COLO829 (cell line): Measurements from ENCODE around the gene ARFIP1.
"Not testable (repeated sequence)": the region's sequence is repeated elsewhere in the genome, so short reads cannot be mapped to it uniquely, and the experiment has no call there.

ENCODE experiments used
- DNase-seq: peaks from one replicate; pipeline ENCODE4 v3.0.0; 2012; ENCODE audit warnings: low spot score

Gene ARFIP1

GRCh38 chr4:152843481-152844090 lies 63.8 kb downstream of the ARFIP1 start:
- no peak for DNase-seq

DNA sequence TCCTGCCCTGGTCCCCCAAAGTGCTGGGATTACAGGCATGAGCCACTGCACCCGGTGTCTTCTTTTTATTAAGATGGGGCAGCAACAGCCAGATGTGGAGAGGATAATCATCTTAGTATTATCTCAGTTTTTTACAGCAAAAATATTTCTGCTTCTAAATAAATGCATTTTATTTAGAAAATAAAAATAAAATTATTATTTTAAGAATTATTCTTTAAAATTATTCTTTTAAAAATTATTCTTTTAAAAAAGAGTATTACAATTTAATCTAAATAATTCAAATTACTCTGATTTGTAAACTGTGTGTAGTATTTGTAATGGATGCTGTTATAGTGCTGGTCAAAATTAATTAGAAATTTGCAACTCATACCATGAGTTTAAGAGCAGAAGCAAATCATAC lies 67.6 kb downstream of the ARFIP1 start:
- no peak for DNase-seq

GRCh38 chr4:152848508-152848907 lies 68.8 kb downstream of the ARFIP1 start:
- DNase-seq: no peak

DNA sequence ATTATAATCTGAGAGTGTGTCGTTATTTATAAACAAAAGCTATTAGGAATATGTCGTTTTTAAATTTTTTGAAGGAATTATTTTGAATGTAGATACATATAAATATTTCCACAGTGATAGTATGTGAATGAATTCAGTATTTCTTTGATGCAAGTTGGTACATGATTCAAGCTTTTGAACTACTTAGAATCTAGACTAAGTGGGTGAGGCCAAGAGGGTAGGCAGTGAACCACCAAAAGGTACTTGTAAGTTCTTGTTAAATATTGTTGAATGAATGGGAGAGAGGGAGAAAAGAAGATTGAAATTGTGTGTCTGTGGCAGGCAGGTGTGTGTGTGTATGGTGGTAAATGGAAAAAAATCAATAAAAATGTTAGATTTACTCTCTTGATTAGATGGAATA lies 69.6 kb downstream of the ARFIP1 start:
- no peak for DNase-seq

- DNase-seq: no peak
These were observed 70.6 kb downstream of the ARFIP1 start for GRCh38 chr4:152850377-152850776.

DNA sequence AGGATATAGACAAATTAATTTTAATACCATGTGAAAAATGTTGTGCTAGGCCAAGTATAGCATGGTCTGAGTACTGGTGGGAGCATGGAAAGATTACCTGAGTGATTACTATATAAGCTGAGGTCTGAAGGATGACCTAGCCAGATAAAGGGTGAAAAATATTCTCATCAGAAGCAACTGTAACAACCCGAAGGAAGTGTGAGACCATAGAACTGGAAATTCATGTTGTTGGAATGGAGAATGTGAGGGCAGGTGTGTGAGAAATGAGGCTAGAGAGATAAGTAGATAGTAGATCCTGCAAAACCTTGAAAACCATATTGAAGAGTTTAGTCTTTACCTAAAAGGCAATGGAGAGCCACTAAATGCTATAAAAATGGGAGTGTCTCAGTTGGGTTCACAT lies 71.5 kb downstream of the ARFIP1 start:
- no peak for DNase-seq

GRCh38 chr4:152853293-152853692 lies 73.5 kb downstream of the ARFIP1 start:
- DNase-seq: no peak

- not testable (repeated sequence) for DNase-seq
These were observed 74.3 kb downstream of the ARFIP1 start for GRCh38 chr4:152854016-152854415.

- no peak for DNase-seq
These were observed 77.2 kb downstream of the ARFIP1 start for GRCh38 chr4:152856960-152857359.

DNA sequence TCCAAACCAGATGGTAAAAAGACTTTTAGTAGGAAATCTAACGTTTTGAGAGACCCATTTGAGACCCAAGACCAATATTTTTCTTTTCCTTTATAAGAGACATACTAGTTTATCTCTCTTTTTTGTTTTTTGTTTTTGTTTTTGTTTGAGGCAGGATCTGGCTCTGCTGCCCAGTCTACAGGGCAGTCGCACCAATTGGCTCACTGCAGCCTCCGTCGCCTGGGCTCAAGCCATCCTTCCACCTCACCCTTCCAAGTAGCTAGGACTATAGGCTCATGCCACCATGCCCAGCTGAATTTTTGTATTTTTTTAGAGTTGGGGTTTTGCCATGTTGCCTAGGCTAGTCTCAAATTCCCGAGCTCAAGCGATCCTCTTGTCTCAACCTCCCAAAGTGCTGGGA lies 79.2 kb downstream of the ARFIP1 start:
- DNase-seq: no peak

GRCh38 chr4:152860046-152860445 lies 80.3 kb downstream of the ARFIP1 start:
- DNase-seq: no peak

DNA sequence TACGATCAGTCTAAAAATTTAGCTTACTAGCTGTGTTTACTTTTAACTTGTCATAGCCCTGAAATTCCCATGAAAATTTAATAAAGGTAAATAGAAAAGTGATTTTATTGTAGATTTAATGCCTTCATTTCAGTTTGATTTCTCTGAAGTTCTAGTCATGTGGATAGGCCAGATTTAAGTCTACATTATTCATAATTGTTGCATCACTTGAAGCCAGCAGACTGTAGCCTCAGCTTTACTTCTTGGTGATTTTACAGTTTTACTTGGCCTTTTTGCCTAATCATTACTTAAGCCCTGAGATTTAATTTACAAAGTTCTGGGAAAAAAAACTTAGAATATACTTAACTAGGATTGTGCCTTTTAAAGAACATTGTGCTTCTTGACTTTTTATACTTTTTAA lies 82.9 kb downstream of the ARFIP1 start:
- DNase-seq: no peak

DNA sequence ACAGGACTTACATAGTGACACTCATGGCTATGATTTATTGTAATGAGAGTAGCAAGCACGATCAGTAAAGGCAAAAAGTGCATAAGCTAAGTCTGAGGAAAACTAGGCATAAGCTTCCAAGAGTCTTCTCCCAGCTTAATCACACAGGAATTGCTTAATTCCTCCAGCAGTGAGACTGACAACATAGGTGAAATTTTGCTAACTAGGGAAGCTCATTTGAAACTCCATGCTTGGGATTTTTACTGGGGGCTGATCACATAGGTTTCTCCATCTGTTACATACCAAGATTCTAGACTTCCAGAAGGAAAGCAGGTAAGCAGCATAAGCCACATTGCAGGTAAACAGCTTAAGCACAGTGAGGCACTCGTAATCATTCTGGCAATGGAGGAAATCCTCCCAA lies 84.6 kb downstream of the ARFIP1 start:
- no peak for DNase-seq

DNA sequence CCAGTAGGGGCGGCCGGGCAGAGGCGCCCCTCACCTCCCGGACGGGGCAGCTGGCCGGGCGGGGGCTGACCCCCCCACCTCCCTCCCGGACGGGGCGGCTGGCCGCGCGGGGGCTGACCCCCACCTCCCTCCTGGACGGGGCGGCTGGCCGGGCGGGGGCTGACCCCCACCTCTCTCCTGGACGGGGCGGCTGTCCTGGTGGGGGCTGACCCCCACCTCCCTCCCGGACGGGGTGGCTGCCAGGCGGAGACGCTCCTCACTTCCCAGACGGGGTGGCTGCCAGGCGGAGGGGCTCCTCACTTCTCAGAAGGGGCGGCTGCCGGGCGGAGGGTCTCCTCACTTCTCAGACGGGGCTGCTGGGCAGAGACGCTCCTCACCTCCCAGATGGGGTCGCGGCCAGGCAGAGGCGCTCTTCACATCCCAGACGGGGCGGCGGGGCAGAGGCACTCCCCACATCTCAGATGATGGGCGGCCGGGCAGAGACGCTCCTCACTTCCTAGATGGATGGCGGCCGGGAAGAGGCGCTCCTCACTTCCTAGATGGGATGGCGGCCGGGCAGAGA lies 86.8 kb downstream of the ARFIP1 start:
- not testable (repeated sequence) for DNase-seq

- no peak for DNase-seq
These were observed 90.9 kb downstream of the ARFIP1 start for GRCh38 chr4:152870606-152871005.

DNA sequence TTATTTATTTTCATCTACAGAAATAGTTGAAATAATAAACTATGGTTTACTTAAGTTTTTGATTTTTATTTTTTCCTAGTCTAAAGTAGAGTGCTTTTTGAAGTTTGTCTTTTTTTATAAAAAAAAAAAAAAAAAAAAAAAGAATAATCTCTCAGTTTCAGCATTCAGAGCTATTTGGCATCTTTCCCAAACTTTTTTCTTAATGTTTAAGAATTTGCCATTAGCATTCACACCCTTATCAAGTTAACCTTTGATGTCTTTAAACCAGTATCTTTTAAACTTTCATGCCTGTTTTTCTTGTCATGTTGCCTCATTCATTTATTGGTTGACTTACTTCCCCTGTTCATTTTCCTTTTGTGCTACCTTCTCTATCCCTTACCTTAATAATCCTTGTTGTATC lies 95.5 kb downstream of the ARFIP1 start:
- DNase-seq: no peak

DNA sequence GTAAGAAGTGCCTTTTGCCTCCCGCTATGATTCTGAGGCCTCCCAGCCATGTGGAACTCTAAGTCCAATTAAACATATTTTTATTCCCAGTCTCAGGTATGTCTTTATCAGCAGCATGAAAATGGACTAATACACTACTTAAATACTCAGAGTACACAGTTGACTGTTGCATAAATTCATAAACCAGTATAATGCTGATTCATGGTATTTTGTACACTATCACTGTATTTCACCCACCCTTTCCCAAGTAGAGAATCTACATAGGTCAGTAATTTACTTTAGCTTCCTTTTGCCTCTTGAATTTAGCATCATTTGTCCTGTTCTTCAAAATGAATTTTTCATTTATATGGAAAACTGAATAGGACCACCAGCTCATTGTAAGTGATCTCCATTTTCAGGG lies 98.1 kb downstream of the ARFIP1 start:
- DNase-seq: no peak

- DNase-seq: no peak
These were observed 100.5 kb downstream of the ARFIP1 start for GRCh38 chr4:152880263-152880662.

GRCh38 chr4:152881974-152882373 lies 102.2 kb downstream of the ARFIP1 start:
- DNase-seq: no peak

- no peak for DNase-seq
These were observed 105.4 kb downstream of the ARFIP1 start for GRCh38 chr4:152885185-152885584.

GRCh38 chr4:152886201-152886600 lies 106.4 kb downstream of the ARFIP1 start:
- no peak for DNase-seq

DNA sequence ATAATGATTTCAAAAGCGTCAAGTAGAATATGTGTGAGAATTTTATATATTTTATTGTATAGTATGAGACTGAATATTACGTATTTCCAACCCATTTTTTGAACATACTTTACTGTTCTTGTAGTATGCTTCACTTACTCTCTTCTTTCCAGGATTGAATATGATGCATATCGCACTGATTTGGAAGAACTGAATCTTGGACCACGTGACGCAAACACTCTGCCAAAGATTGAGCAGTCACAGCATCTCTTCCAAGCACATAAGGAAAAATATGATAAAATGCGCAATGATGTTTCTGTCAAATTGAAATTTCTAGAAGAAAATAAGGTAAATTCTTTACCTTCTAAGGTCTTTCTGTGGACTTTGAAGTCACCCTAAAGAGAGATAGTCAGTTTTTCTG lies 108.2 kb downstream of the ARFIP1 start:
- DNase-seq: no peak

DNA sequence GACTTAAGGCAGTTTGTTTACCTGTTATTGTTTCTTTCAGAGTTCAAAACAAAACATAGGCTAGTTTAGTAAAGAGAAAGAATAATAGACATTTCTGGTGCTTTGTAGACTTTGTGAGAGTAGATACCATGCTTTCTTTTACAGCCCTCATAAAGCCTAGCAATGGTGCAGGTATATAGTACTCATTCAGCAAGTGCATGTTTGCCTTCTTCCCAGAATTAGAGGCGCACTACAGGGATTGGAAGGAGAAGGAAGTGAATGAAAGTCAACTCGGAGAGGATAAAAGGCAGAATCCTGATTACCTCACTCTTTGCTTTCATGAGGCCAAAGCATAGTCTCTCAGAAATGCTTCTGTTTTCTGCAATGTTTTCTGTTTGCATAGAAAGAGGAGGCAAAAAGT lies 113.2 kb downstream of the ARFIP1 start:
- DNase-seq: no peak

GRCh38 chr4:152894673-152895072 lies 114.9 kb downstream of the ARFIP1 start:
- no peak for DNase-seq
